Psoas muscle (tissue), 8 donors: ENCODE results near the gene OPN4. TPM values are rescaled to one million over a fixed set of nuclear protein-coding genes. Genes with fewer than 3 reads are reported as not detected.

Experiments
- ATAC-seq, 4 donors: fragments of 200-7000 bp; cut with Tn5 transposase; one replicate each; pipeline ENCODE4 v1.9.1; 2020; ENCODE audit warnings: moderate library complexity in 3 of 4, mild to moderate bottlenecking in 2 of 4
- DNase-seq, 2 donors: peaks; one replicate each; pipeline ENCODE4 v3.0.0-alpha.2; 2020
- H3K27ac ChIP-seq: fragments of 200-600 bp; one replicate; pipeline ENCODE4 v1.8.0; 2022
- H3K27me3 ChIP-seq, 3 donors: fragments of 200-600 bp in 1 of 3; one replicate each; pipeline versions ENCODE4 v1.6.1 to v1.8.0; 2013 to 2022; ENCODE audit warnings: low read length in 2 of 3, mild to moderate bottlenecking in 2 of 3, moderate library complexity in 1 of 3; ENCODE audit not compliant: insufficient read depth in 3 of 3
- H3K36me3 ChIP-seq, 2 donors: fragments of 200-600 bp in 1 of 2; one replicate each; pipeline versions ENCODE4 v1.6.1 to v1.8.0; 2013 to 2022; ENCODE audit warnings: low read depth in 1 of 2, mild to moderate bottlenecking in 1 of 2, moderate library complexity in 1 of 2; ENCODE audit not compliant: insufficient read depth in 1 of 2
- H3K4me1 ChIP-seq: fragments of 200-600 bp; one replicate; pipeline ENCODE4 v1.8.0; 2022
- H3K4me3 ChIP-seq: fragments of 200-600 bp; one replicate; pipeline ENCODE4 v1.8.0; 2022; ENCODE audit warnings: mild to moderate bottlenecking
- H3K9me3 ChIP-seq: fragments of 200-600 bp; one replicate; pipeline ENCODE4 v1.8.0; 2022
- WGBS, 3 donors: extraction: QIAGEN DNeasy Blood & Tissue Kit; methylation state at CpG; one replicate each; pipeline versions ENCODE4 v1.1.6 to v1.1.7; 2013; 5-methylcytosine and 5-hydroxymethylcytosine counted together
- intact Hi-C, 2 donors: fragments of 100-400 bp; cut with DNase I; formaldehyde crosslinking; loops; one replicate each; pipeline versions ENCODE4 v1.11.0 to v1.14.2; 2022
- polyA plus RNA-seq, 3 donors: library from polyadenylated mRNA; stranded (reverse); fragments of 200-250 nt; gene quantifications; one replicate each; pipeline ENCODE4 v1.2.3, GENCODE V29; 2013
- total RNA-seq, 4 donors: library from RNA; stranded (reverse); fragmentation: NEBNext Ultra II Directional in 2 of 4; extraction: Animal tissue kit (Norgen Biotek cat#: 25700) in 2 of 4; gene quantifications; one replicate each; pipeline versions ENCODE4 v1.2.1 to v1.2.4, GENCODE V29; 2021 to 2023
- TF ChIP-seq, protein P1 (sequence below): fragments of 200-600 bp; IDR thresholded peaks from one replicate; pipeline ENCODE4 v1.8.0; 2022; ENCODE audit warnings: antibody characterized with exemption
- donor health status: healthy with polysubstance abuse.
- donor health status: DM: no; HTN: no; CAD: no; lungs with moderate emphysema.
- donor health status: Bipolar disorder and iron deficiency.
- donor health status: healthy.
- donor health status: DM: yes; HTN: yes; CAD: no.
- donor health status: DM: no; HTN: no; CAD: no.
- donor health status: DM: no; HTN: no; CAD: no.
- donor health status: DM: yes; HTN: yes; CAD: no.

Gene OPN4
- total and polyA plus RNA-seq, 7 donors, result 0.12 to 0.49 (median 0.23) TPM

GRCh38 chr10:86711513-86712316 is 57.4 kb downstream of the OPN4 start:
- ATAC-seq, result peak; percentile 2 to 48 (median 42)
- peaks cover 49% of the 10 kb centered on the region for H3K4me1 ChIP-seq
- intact Hi-C loops, result loop anchor here (1.0 to 5.0 kb wide), 3 partner anchors 46 to 190 kb away; partner anchors contain the start of gene BMPR1A (in 1 of the 2)
- no peaks in the 10 kb centered on the region for H3K9me3 ChIP-seq
- TF ChIP-seq, protein P1, sequence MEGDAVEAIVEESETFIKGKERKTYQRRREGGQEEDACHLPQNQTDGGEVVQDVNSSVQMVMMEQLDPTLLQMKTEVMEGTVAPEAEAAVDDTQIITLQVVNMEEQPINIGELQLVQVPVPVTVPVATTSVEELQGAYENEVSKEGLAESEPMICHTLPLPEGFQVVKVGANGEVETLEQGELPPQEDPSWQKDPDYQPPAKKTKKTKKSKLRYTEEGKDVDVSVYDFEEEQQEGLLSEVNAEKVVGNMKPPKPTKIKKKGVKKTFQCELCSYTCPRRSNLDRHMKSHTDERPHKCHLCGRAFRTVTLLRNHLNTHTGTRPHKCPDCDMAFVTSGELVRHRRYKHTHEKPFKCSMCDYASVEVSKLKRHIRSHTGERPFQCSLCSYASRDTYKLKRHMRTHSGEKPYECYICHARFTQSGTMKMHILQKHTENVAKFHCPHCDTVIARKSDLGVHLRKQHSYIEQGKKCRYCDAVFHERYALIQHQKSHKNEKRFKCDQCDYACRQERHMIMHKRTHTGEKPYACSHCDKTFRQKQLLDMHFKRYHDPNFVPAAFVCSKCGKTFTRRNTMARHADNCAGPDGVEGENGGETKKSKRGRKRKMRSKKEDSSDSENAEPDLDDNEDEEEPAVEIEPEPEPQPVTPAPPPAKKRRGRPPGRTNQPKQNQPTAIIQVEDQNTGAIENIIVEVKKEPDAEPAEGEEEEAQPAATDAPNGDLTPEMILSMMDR, result no peak
- H3K4me3 ChIP-seq, result peak overlapping the region; percentile 80
- 0 to 2% (median 1%) methylated on average over 61 to 82 of the region's 82 CpGs for WGBS, 3 donors
- peak; percentile 47 to 86 for DNase-seq
- H3K27ac ChIP-seq, result peak overlapping the region; percentile 98
- no peaks in the 10 kb centered on the region for H3K27me3 ChIP-seq
- H3K36me3 ChIP-seq, result peaks cover 0 to 60% of the 10 kb centered on the region in 2 donors

DNA sequence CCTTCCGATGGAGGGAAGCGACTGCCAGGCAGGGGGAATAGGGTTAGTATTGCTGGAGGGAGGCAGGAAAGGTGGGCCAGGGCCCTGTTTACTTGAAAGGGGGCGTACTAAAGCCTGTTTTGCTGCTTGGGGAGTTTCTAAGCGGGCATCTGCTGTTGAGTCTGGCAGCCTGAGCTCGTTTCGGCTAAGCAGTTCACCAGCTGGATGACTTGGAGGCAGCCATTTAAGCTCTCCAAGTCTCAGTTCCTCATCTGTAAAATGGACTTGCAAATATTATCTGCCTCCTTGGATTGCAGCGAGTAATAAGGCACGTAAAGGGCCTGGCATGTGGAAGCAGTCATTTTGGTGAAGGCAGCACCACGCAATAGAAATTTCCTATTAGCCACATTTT is 58.0 kb downstream of the OPN4 start:
- no peak for ATAC-seq
- Histone ChIP-seq H3K36me3 (peaks cover 0 to 60% of the 10 kb centered on the region in 2 donors), H3K4me1 (peaks cover 48% of the 10 kb centered on the region), H3K9me3 (no peaks in the 10 kb centered on the region), H3K27me3 (no peaks in the 10 kb centered on the region), H3K27ac (peak overlapping the region; percentile 98), H3K4me3 (peak overlapping the region; percentile 80)
- TF ChIP-seq, protein P1, result no peak
- WGBS, 3 donors, result 34 to 54% (median 45%) methylated on average over 9 of the region's 9 CpGs
- no peak for DNase-seq
- intact Hi-C loops, result loop anchor here in 1 of 2 donors (5.0 kb wide), 1 partner anchor 45 kb away; the partner anchor contains the start of gene BMPR1A

GRCh38 chr10:86715156-86715795 is 60.9 kb downstream of the OPN4 start:
- H3K4me1 ChIP-seq, result peaks cover 46% of the 10 kb centered on the region
- intact Hi-C loops, result loop anchor here (2.0 kb wide), 1 partner anchor 16 kb away; no protein-coding TSS in a partner anchor
- 40 to 56% (median 43%) methylated on average over 6 of the region's 6 CpGs for WGBS, 3 donors
- H3K27me3 ChIP-seq, result no peaks in the 10 kb centered on the region
- no peak for DNase-seq
- no peak for ATAC-seq
- TF ChIP-seq, protein P1, result no peak
- H3K4me3 ChIP-seq, result no peak overlapping the region
- H3K27ac ChIP-seq, result peak overlapping the region; percentile 65
- no peaks in the 10 kb centered on the region for H3K9me3 ChIP-seq
- H3K36me3 ChIP-seq, result peaks cover 0 to 61% of the 10 kb centered on the region in 2 donors

- H3K27me3 ChIP-seq, result no peaks in the 10 kb centered on the region
- H3K27ac ChIP-seq, result peak overlapping the region; percentile 65
- H3K4me1 ChIP-seq, result peaks cover 42% of the 10 kb centered on the region
- H3K9me3 ChIP-seq, result no peaks in the 10 kb centered on the region
- ATAC-seq, result peak in 2 of 4 donors; percentile 22 to 51
- 26 to 39% (median 34%) methylated on average over 5 of the region's 5 CpGs for whole genome bisulfite sequencing, 3 donors
- peaks cover 0 to 65% of the 10 kb centered on the region in 2 donors for H3K36me3 ChIP-seq
- no peak for DNase-seq
- TF ChIP-seq, protein P1, result no peak
- no peak overlapping the region for H3K4me3 ChIP-seq
- intact Hi-C loops, result loop anchor here (2.0 kb wide), 1 partner anchor 15 kb away; no protein-coding TSS in a partner anchor
Measured at GRCh38 chr10:86715836-86716235, 61.5 kb downstream of the OPN4 start.

Other genes starting within 250 kb of the OPN4 start
- gene WAPL, start 132.8 kb upstream of the OPN4 start, total RNA-seq, result 10 to 100 TPM; 31.5 to 42.4 (median 39.7) TPM
- 10 to 100 TPM; 20.0 to 63.7 (median 22.4) TPM for gene WAPL, start 132.8 kb upstream of the OPN4 start, polyA plus RNA-seq
- 1,000 to 10,000 TPM in 1 of 4 donors, 100 to 1,000 TPM in 3; 615 to 2,187 (median 685) TPM for gene LDB3, start 14.0 kb downstream of the OPN4 start, total RNA-seq
- gene LDB3, start 14.0 kb downstream of the OPN4 start, polyA plus RNA-seq, result 100 to 1,000 TPM; 108 to 518 (median 274) TPM
- gene BMPR1A, start 102.1 kb downstream of the OPN4 start, total RNA-seq, result 10 to 100 TPM; 12.0 to 30.0 (median 26.2) TPM
- 10 to 100 TPM in 1 of 3 donors, 1 to 10 TPM in 2; 4.6 to 22.7 (median 6.0) TPM for gene BMPR1A, start 102.1 kb downstream of the OPN4 start, polyA plus RNA-seq